GM21360 (cell line): Measurements from ENCODE around the gene YIF1A.
A peak's percentile ranks its signal among the peaks of the same experiment; 100 is the strongest.
"Not testable (repeated sequence)": the region's sequence is repeated elsewhere in the genome, so short reads cannot be mapped to it uniquely, and the experiment has no call there.

Experiments used
- ATAC-seq: cut with Tn5 transposase; IDR thresholded peaks from one replicate; pipeline ENCODE4 v1.9.1; 2021; ENCODE audit warnings: mild to moderate bottlenecking, moderate library complexity; ENCODE audit not compliant: unreplicated experiment

The YIF1A gene

DNA sequence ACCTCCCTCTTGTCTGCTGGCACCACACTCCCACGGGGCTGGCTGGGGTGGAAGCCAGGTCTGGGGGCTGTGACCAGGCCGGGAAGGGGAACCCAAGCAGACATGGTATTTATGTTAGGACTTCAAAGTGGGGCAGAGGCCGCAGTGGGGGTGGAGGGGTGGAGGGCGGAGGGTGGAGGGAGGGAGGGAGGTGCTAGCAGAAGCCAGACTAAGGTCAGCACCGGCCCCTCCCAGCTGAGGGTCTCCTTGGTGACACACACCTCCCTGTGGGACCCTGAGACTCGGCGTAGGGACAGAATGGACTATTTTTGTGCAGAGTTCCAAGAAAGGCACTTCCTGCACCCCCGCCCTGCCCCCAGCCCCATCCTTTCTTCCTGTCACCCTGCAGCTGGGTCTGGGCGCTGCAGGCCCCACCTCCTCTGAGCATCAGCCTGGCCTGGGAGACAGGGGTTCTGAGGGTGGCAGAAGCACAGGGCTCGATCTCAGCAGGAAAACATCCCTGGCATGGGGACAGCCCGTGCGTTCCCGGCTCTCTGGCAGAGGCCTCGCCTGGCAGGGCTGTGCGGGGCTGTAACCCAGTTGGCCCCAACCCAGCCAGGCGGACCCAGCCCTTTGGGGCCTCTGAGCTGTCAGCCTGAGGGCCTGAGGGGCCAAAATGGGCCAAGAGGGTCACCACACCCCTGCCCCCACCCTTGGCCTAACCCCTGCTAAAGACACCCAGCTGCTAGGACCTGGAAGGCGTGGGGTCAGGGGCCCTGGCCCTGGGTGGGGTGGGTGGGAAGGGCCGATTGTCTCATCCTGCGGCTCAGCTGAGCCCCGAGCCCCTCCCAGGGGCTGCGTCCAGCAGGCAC is 37.5 kb upstream of the YIF1A start:
- ATAC-seq = no peak

- ATAC-seq = no peak
Observed at GRCh38 chr11:66325263-66325671, 36.3 kb upstream of the YIF1A start.

- no peak for ATAC-seq
Observed at GRCh38 chr11:66324664-66325063, 35.7 kb upstream of the YIF1A start.

DNA sequence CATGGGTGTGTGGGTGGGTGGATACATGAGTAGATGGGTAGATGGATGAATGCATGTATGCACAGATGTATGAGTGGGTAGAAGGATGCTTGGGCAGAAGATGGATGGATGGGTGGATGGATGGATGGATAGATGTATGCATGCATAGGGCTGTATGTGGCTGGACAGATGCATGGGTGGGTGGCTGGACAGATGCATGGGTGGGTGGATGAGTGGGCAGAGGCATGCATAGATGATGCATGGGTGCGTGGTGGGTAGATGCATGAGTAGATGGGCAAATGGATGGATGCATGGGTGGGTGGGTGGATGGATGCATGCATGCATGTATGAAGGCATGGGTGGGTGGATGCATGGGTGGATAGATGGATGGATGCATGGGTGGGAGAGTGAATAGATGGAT is 34.7 kb upstream of the YIF1A start:
- ATAC-seq = no peak

- ATAC-seq = no peak
Observed at GRCh38 chr11:66322732-66323427, 33.9 kb upstream of the YIF1A start.

GRCh38 chr11:66321606-66322005 is 32.7 kb upstream of the YIF1A start:
- ATAC-seq = no peak

GRCh38 chr11:66320748-66321147 is 31.8 kb upstream of the YIF1A start:
- not testable (repeated sequence) for ATAC-seq

GRCh38 chr11:66320289-66320688 is 31.3 kb upstream of the YIF1A start:
- not testable (repeated sequence) for ATAC-seq

- no peak for ATAC-seq
Observed at GRCh38 chr11:66318600-66318970, 29.6 kb upstream of the YIF1A start.

DNA sequence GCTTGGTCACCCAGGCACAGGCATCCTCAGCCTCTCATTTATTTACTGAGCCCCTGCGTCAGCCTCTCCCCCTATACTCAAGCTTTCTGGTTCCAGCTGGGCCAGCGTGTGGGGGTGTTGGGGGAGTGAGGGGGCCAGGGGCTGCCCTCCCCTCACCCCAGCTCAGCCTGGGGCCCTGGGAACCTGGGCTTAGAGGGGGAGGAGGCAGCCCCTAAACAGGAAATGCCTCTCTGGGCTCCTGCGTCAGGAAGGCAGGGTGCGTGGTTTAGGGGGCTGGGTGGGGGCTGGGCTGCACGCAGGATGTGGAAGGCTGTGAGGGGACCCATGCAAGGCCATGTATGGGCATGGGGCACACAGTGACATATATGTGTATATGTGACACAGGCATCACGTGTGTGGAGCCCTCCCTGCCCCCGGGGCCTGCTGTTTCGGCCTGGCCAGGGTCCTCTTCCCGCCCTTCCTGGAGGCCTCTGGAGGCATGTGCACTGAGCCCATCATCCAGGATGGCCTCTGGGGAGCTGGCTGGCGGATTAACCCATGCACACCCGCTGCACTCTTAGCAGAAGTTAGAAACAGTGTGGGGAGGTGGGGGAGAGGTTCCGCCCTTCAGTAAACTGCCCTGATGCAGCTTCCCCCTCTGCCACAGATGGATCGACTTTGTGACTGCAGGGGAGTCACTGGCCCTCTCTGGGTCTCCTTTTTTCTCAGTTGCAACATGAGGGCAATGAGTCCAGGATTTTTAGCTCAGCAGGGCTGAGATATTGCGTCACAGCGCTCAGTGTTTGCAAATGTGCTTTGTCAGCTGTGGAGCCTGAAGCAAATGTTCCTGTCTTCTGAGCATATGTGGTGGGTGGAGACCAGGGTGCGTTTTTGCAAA is 29.0 kb upstream of the YIF1A start:
- ATAC-seq = no peak

DNA sequence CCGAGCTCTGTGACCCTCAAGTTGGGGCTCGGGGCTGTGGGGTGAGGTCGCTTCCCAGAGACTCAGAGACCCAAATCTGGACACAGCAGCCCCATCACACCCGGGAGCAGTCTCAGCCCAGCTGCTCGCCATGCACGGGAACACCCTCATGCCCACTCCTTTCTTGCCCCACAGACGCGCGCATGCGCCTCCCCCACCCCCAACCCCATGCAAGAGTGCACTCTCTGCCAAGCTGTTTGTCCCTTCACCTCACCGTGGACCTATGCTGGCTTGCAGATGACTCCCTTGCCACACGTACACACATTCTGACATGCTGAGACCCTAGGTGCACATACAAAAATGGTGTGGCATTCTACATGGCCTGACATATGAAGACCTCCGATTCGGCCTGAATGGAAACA is 28.4 kb upstream of the YIF1A start:
- ATAC-seq = no peak

DNA sequence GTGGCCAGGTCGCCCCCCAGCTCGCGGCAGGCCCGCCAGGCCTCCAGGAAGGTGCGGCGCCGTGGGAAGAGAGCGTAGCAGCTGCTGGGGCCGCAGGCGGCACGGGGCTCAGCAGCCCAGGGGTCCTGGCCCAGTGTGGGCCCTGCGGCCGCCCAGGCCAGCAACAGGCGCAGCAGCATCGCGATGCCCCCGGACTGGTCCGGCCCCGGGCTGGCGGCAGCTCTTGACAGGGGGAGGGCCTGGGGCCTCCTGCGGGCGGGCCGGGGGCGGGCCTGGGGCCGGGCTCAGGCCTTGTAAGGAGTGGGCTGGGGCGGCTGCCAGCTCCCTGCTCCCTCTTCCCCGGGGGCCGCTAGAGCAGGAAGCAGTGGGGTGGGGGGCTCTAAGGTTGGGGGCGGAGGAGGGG is 27.9 kb upstream of the YIF1A start, which contains the start of gene CD248:
Gene CD248 (minus strand): TSS at position 196 of the 403 bp plus-strand sequence. CDS start 17 bp downstream, at position 179.
- ATAC-seq = no peak

- ATAC-seq = no peak
Observed at GRCh38 chr11:66315921-66316811, 27.2 kb upstream of the YIF1A start.

GRCh38 chr11:66315498-66315885 is 26.5 kb upstream of the YIF1A start:
- ATAC-seq = no peak

DNA sequence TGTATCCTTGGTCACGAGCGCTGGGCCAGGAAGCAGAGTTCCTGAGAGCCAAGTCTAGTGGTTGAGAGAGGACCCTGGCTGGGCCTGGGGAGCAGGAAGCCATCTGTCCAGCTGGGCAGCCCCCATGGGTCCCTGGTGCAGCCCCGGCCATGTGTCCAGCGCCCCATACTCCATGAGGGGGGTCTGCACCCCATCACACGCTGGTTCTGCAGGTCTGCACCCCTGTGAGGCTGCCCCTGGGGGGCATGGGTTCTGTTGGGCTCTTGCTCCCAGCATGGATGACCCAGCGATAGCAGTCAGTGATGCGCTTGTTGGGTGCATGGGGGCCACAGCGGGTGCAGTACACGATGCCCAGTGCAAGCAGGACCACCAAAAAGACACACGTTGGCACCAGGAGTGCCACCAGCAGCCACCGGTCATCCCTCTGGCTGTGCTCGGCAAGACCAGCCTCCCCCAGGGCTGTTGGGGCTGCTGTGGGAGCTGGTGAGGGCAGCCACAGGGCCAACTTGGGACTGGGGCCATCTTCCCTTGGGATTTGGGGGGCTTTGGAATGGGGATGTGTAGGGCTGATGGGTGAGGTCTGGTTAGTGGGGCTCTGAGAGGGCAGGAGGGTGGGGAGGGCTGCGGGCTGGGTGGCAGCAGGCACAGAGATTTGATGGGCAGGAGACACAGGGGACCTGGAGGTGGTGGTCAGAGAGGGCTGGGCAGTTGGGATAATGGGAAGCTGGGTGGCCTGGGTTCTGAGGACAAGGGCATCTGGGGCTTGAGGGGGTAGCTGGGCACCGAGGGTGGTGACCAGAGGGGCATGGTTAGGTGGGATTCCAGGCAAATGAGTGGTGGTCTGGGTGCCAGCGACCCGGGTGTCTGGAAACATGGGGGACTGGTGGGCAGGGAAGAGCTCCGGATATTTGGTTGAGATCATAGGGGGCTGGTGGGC is 25.9 kb upstream of the YIF1A start:
- ATAC-seq = no peak

- no peak for ATAC-seq
Observed at GRCh38 chr11:66314186-66314501, 25.2 kb upstream of the YIF1A start.

- ATAC-seq = no peak
Observed at GRCh38 chr11:66313321-66314185, 24.6 kb upstream of the YIF1A start.

DNA sequence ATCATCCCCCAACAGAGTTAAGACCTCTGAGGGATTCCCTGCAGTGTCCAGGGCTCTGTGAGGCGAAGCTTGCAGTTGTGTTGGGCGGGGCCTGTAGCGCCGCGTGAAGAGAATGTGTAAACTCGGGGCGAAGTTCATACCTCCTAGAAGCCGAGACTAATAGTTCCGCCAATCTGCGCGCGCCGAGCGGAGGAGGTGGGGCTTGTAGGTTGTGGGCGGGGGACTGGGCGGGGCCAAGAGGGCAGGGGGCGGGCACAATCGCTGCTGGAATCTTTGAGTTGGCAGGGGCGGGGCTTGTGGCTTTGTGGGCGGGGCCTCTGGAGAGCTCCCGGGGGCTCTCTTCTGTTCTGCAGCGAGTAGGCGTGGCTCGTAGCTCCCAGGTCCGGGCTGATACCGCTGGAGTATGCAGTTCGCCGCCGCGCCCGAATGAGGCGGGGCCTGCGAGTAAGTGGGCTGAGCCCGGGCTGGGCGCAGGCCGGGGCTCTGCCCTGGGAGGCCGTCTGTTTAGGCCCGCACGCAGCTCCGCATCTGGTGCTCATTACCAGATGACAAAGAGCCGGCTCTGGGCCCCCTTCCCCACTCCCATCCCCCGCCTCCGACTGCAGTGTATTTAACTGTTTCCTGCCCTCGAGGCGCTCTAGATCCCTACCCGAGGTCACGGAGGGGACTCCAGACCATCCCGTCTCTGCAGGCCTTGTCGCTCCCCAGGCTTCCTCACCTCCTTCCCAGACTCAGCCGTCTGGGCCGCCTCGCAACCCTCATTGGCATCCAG is 23.8 kb upstream of the YIF1A start:
- peak; percentile 65 for ATAC-seq
